H7 (cell line): Measurements from ENCODE around the gene LACC1. TPM values are rescaled to one million over a fixed set of nuclear protein-coding genes. Genes with fewer than 3 reads are reported as not detected.

Source experiments
- total RNA-seq: library from RNA; depleted of rRNA; stranded (reverse); fragments of >200 nt; shearing (Covaris generic); gene quantifications from 2 replicates; pipeline ENCODE4 v1.2.3, GENCODE V29; 2014; rRNA removed

The LACC1 gene
- total RNA-seq, 1 experiment from 2014 or later, result 0.14 TPM

Other genes starting within 250 kb of the LACC1 start
- 0.04 and 0.07 TPM in 2 replicates for gene ENOX1, start 92.9 kb upstream of the LACC1 start, total RNA-seq
- 2.8 and 4.3 TPM in 2 replicates for gene CCDC122, start 164 bp upstream of the LACC1 start, total RNA-seq